Subcutaneous adipose tissue (tissue), 4 donors: Measurements from ENCODE around the gene DAPP1. TPM values are rescaled to one million over a fixed set of nuclear protein-coding genes. Genes with fewer than 3 reads are reported as not detected.

Experiments
- total RNA-seq, 4 donors: library from RNA; depleted of rRNA; stranded (reverse); fragments of >200 nt; gene quantifications; one replicate each; pipeline ENCODE4 v1.1.0, GENCODE V29; 2016
- TF ChIP-seq, protein P1 (sequence below): fragments of 450-650 bp; IDR thresholded peaks from one replicate; pipeline ENCODE4 v1.5.1; 2016; ENCODE audit warnings: low read depth, mild to moderate bottlenecking, control low read depth, antibody characterized with exemption, moderate library complexity

Gene DAPP1
- total RNA-seq, 4 donors from 2014 or later, result 0.57 to 28.0 (median 4.1) TPM

DNA sequence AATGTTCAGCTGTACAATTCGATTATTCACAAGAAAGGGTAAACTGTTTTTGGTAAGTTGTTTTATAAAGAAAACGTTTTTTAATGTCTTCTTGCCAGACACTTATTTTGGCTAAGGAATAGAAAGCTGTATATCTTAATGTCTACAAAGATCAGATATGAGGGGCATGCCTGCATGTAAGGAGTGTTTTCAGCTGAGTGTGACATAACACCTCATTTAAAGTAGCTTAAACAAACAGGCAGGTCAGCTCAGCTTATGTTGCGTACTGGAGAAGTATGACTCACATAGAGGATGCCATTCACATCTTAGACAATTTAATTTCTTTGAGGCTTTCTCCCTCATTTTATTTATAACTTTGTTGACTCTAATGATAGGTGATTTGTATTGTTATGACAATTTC lies 47.2 kb downstream of the DAPP1 start:
- TF ChIP-seq, protein P1, sequence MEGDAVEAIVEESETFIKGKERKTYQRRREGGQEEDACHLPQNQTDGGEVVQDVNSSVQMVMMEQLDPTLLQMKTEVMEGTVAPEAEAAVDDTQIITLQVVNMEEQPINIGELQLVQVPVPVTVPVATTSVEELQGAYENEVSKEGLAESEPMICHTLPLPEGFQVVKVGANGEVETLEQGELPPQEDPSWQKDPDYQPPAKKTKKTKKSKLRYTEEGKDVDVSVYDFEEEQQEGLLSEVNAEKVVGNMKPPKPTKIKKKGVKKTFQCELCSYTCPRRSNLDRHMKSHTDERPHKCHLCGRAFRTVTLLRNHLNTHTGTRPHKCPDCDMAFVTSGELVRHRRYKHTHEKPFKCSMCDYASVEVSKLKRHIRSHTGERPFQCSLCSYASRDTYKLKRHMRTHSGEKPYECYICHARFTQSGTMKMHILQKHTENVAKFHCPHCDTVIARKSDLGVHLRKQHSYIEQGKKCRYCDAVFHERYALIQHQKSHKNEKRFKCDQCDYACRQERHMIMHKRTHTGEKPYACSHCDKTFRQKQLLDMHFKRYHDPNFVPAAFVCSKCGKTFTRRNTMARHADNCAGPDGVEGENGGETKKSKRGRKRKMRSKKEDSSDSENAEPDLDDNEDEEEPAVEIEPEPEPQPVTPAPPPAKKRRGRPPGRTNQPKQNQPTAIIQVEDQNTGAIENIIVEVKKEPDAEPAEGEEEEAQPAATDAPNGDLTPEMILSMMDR, result no peak

DNA sequence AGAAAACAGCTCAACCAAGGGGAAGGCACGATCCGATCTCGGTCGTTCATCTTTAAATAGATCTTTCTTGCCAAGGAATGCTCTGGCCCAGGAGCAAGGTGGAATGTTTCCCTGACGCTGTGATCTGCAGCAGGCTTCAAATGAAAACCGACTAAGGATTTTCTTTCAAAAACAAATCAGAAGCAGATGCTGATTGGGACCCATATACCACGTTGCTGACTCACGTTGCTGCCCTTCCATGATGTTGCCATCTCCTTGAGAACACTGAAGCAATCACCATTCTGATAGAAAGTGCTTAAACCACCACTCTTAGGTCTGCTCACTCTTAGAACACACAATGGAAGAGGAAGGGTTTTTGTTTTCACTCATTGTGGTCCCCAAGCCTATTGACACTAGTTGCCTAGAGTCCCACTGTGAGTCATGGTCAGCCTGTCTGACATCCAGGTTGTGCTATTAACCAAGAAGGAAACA lies 51.5 kb downstream of the DAPP1 start:
- TF ChIP-seq, protein P1, result no peak

DNA sequence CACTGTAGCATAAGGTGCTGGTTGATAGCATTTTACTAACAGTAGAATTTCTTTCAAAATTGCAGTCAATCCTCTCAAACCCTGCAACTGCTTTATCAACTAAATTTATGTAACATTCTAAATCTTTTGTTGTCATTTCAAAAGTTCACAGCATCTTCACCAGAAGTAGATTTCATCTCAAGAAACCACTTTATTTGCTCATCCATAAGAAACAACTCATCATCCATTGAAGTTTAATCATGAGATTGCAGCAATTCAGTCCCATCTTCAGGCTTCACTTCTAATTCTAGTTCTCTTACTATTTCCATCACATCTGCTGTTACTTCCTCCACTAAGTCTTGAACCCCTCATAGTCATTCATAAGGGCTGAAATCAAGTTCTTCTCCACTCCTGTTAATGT lies 55.9 kb downstream of the DAPP1 start:
- TF ChIP-seq, protein P1, result no peak

DNA sequence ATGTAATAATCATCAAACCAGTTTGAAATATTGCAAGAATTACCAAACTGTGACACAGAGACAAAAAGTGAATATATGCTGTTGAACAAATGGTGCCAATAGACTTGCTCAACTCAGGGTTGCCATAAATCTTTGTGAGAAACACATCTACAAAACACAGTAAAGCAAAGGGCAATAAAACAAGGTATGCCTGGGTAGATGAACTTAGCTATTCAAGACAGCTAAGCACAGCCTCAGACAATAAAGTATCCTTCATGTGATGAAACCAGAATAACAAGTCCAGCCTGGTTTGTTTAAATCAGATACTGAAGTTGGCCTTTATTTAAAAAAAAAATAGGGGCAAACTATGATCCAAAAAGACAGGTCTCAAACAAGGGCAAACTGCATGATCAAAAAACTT lies 58.4 kb downstream of the DAPP1 start:
- TF ChIP-seq, protein P1, result no peak

DNA sequence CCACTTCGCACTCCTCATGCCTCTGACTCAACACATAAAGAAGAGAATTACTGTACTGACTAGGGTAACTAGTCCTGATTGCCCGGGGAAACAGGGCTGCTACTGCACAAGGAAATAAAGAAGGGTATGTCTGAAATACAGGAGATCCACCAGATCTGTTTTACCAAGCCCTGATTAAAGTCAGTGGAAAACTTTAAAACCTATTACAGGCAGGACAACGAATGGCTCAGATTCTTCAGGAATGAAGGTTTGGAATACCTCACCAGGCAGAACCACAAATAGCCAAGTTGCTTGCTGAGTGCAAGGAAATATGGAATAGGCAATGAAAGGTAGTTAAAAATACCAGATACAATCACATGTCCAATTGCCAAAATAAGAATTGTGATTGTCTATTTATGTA lies 60.3 kb downstream of the DAPP1 start:
- TF ChIP-seq, protein P1, result no peak

DNA sequence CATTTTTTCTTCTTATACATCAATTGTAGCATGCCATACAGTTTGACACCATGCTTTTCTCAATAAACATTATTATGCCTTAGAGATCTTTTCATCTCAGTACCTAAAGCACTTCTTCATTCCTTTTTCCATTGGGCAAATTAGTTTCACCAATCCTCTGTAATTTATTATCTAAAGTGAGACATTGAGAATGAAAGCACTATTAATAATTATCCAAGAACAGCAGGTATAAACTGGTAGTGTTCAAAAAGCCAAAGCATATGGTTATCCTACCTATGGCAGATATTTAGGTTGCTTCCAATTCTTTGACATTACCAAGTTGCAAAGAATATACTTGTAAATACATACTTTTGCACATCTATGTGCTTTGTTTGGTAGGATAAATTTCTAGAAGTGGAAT lies 62.0 kb downstream of the DAPP1 start:
- TF ChIP-seq, protein P1, result no peak

DNA sequence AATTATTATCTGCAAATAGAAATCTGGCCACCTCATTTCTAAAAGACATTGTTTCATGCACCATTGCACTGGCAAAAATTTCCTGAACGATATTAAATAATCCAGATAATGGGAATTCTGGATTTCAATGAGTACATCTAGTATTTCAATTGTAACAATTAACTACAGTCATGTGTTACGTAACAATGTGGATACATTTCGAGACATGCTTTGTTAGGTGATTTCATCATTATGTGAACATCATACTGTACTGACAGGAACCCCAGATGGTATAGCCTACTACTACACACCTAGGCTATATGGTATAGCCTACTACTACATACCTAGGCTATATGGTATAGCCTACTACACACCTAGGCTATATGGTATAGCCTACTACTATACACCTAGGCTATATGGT lies 62.8 kb downstream of the DAPP1 start:
- TF ChIP-seq, protein P1, result no peak
